Measurements from ENCODE around the gene PAFAH1B2.
"Not testable (repeated sequence)": the region's sequence is repeated elsewhere in the genome, so short reads cannot be mapped to it uniquely, and the experiment has no call there.

PAFAH1B2 gene

DNA sequence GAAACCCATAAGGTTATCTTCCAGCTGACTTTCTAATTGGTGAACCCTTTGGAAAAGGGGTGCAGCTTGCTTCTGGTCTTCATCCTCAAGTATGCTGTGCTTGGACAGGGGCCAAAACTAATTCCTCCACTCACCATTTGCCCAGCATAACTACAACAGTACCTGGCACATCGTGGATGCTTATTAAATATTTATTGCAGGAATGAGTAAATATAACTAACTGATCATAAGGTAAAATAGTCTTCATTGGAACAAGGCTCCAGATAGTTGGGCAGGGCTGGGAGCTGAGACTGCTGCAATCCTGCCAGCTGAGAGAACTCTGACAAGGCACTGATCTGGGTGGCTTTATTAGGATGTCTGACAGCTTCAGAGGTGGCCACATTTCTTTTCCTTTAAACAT is 32.1 kb downstream of the PAFAH1B2 start:
- no peak for DNase-seq

DNA sequence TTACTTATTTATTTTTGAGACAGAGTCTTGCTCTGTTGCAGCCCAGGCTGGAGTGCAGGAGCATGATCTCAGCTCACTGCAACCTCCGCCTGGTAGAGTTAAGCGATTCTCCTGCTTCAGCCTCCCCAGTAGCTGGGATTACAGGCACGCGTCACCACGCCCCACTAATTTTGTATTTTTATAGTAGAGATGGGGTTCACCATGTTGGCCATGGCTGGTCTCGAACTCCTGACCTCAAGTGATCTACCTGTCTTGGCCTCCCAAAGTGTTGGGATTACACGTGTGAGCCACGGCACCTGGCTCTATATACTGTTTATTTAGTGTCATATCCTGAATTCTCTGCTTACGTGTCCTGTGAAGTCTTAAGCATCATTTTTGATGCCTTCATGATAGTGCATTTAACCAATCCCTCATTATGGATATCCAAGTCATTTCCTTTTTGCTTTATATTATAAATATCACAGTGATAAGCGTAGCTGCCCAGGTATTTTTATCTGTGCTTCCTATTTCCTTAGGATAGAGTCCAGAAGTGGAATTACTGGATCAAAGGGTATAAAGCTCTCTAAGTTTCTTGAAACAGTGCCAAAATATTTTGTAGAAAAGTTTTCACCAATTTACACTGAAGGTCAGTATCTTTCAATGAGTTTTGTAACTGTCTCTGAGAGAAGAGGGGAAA is 33.6 kb downstream of the PAFAH1B2 start:
- no peak for DNase-seq

DNA sequence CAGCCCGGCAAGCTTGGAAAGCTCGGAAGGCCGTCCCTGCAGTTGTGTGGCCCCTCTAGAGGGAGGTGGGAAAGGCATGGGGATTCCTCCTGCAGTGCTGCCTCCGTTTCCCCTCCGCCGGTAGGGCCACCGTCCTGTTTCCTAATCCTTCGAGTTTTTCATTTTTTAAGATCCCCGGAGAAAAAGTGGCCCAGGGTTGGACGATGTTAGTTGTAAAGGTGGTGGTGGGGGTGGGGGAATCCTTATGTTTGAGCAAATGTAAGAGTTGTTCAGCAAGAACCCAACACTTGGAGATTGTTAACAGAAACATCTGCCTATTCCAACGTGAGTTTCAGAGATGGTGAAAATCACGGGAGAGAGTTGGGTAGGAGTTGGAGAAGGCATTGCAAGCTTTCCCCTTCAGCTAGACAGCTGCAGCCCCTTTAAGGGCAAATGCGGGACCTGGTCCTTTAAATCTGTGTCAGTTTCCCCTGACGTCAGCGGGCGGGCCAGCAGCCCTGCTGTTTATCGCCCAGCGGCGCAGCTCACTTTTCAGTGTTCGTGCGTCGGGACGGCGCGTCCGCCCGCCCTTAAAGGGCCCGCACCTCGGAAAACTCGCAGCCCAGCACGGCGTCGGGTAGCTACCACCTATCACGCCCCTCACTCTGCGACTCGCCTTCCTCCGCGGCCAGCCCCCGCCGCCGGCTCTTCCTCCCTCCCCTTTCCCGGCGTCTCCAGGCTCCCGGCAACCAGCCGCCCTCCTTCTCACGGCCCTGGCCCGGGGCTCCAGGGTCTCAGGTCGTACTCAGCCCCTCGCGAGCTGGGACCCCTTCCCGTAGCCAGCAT is 34.3 kb downstream of the PAFAH1B2 start, which contains the start of gene SIDT2:
Gene SIDT2, plus strand, starts transcription at position 534 of the 825 bp plus-strand sequence. CDS start 521 bp downstream, outside the sequence.
- peak; percentile 88 for DNase-seq

DNA sequence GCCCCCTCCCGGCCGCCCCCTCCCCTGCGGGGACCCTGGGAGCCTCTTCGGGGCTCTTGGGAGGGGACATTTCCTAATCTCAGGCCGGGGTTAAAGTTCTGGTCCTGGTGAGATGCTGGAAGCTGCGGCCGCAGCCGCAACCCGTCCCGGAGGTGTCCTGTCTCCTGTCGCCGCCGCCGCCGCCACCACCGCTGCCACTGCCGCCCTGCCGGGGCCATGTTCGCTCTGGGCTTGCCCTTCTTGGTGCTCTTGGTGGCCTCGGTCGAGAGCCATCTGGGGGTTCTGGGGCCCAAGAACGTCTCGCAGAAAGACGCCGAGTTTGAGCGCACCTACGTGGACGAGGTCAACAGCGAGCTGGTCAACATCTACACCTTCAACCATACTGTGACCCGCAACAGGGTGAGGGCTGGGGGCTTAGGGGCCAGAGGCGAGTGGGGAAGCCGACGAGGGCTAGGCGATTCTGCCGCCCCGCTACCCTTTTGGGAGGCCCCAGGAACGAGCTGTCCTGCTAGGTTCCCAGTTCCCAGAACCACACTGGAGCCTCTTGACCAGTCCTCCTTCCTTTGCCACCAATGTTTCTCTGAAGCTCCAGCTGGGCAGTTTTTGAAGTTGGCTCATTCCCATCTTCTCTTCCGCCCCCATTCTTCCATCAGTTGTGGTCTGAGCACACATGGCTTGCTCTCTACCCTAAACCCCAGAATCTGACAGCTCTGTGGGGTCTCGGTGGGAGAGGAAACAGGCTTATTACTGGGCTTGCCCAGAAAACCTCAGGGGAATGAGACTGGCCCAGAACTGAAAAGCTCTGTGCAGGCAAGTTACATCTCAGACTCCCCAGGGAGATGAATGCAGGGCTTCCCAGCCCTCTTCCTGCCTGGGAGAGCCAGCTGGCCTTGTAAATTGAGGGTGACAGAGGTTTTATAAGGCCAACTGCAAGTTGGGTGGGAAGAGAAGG is 35.2 kb downstream of the PAFAH1B2 start:
- DNase-seq, result no peak

DNA sequence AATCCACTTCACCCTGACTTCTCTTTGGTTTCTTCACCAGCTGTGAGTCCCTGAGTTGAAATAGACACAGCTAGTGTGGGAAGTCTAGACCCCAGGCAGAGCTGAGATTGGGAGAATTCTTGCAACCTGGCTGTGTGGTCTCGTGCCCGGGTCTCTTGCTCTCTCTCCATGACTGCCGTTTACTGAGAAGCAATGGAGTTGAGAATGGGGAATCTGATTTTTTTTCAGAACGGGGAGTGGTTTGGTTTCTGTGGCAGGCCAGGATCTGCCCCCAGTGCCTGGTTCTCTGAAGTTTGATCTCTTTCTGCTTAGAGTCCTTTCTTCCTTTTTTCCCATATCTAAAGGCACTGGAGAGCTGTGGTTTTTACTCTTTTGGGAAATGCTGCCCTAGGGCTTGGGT is 35.9 kb downstream of the PAFAH1B2 start:
- no peak for DNase-seq

DNA sequence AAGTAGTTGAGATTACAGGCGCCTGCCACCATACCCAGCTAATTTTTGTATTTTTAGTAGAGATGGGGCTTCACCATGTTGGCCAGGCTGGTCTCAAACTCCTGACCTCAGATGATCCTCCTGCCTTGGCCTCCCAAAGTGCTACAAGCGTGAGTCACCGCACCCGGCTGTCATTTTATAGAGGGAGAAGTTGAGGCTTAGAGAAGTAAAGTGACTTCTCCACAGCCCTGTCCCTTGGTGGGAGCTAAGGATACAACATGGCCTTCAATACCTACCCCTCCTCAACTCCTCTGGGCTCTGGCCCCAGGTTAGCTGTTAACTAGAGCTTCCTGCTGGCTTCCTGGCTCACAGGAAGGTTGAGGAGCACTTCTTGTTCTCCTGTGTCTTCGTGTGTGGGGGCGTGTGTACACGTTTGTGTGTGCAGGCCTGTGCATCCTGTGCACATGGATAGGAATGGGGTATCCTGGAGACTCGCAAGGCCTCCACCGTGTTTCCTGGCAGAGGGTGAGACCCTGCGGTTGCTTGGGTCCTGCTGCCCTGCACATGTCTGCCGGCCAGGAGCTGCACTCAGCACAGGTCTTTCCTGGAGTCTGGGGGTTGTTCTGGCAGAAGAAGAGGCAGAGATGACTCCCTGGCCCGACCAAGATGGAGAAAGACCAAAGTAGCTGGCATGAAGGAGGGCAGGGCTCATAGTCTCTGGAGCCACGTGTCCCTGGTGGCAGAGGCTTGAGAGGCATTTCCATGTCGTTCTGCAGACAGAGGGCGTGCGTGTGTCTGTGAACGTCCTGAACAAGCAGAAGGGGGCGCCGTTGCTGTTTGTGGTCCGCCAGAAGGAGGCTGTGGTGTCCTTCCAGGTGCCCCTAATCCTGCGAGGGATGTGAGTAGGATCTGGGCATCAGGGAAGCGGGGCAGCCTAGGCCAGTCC is 36.8 kb downstream of the PAFAH1B2 start:
- peak; percentile 24 for DNase-seq

DNA sequence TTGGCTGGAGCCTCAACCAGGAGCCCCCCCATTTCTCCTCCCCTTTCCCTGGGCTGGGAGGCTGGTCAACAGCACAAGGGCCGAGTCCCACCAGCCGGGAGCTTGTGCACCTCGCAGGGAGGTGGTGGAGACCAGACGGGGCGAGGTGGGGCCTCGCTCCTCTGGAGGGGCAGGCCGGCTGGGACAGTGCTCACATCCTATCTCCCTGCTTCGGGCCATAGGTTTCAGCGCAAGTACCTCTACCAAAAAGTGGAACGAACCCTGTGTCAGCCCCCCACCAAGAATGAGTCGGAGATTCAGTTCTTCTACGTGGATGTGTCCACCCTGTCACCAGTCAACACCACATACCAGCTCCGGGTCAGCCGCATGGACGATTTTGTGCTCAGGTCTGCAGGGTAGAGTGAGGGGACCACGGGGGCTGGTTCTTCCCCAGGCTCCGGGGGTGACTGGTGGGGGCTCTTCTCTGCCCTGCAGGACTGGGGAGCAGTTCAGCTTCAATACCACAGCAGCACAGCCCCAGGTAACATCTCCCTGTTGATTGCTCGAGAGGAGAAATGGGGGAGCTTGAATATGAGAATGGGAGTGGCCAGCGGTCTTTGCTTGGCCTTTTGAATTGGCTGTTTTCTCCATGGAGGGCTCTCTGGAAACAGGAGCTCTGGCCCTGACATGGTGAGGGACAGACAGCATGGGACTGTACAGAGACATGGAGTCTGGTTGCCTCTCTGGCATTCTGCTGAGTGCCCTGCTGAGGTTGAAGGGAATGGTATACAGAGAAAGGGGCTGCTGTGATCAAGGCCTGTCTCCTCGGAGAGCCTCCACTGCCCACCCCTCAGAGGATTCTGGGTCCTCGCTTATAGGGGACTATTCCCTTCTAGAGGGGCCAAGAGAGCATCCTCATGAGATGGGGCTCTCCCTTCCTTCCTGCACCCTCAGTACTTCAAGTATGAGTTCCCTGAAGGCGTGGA is 37.8 kb downstream of the PAFAH1B2 start:
- DNase-seq, result no peak

DNA sequence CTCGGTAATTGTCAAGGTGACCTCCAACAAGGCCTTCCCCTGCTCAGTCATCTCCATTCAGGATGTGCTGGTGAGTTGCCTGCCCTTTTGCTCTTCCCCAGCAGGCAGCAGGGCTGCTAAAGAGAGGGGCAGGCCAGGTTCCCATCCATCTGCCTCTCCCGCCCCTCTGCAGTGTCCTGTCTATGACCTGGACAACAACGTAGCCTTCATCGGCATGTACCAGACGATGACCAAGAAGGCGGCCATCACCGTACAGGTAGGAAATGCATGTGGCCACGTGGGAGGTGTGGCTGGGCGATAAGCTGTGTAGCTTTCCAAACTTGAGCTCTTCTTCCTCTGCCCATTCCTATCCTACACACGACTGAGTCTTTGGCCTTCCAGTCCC is 38.5 kb downstream of the PAFAH1B2 start:
- no peak for DNase-seq

DNA sequence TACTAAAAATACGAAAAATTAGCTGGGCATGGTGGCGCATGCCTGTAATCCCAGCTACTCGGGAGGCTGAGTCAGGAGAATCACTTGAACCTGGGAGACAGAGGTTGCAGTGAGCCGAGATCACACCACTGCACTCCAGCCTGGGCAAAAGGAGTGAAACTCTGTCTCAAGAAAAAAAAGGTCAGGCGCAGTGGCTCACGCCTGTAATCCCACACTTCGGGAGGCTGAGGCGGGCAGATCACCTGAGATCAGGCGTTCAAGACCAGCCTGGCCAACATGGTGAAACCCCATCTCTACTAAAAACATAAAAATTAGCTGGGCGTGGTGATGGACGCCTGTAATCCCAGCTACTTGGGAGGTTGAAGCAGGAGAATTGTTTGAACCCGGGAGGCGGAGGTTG is 39.1 kb downstream of the PAFAH1B2 start:
- DNase-seq, result not testable (repeated sequence)

DNA sequence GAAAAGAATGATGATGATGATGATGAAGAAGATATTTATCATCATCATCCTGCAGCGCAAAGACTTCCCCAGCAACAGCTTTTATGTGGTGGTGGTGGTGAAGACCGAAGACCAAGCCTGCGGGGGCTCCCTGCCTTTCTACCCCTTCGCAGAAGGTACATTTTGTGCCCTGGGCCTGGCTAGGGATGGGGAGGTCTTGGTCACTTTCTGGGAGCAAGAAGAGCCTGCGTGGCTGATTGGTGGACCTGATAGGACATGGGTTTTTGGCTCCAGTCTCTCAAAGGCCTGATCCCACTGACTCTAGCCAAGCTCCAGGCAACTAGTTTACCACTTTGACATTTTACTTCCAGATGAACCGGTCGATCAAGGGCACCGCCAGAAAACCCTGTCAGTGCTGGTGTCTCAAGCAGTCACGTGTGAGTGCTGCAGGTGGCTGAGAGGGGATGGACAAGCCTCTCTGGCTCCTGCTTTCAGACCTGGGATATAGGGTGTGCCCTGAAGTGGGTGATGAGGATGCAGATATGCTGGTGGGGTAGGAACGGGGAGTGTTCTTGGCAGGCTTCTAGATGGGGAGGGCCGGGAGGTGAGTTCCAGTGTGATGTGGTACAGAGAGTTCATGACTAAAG is 39.8 kb downstream of the PAFAH1B2 start:
- DNase-seq, result no peak

DNA sequence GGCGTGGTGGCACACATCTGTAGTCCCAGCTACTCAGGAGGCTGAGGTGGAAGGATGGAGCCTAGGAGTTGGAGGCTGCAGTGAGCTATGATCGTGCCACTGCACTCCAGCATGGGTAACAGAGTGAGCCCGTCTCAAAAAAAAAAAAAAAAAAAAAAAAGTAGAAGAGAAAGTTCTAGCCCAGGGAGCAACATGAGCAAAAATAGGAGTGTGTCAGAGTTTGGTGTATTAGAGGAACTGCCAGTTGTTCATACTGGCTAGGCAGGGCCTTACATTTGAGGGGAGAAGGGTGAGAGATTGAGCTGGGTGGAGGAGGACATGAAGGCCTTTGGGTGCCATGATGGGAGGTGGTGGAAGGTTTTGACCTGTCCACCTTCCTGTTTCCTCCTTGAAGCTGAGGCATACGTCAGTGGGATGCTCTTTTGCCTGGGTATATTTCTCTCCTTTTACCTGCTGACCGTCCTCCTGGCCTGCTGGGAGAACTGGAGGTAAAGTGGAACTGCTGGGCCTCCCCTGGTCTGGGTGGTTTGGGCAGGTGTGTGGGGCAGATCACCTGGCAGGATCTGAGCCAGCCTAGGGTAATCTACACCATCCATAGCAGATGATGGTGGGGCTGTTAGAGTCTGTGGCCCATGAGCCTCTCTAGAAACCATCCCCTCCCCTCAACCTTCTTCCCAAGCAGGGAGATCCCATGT is 41.8 kb downstream of the PAFAH1B2 start:
- no peak for DNase-seq

DNA sequence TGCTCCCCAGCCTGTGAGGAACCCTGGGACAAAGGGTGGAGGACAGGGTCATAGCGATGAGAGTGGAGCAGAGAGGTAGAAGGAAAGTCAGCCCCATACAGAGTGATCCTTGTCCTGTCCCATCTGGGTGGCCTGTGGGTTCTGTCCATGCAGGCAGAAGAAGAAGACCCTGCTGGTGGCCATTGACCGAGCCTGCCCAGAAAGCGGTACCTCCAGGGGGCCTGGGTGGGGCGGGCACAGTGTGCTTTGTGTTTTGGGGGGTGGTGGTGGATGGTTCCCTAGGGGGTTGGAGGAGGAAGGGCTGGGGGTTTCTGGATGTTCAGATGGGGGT is 42.3 kb downstream of the PAFAH1B2 start:
- DNase-seq, result no peak

DNA sequence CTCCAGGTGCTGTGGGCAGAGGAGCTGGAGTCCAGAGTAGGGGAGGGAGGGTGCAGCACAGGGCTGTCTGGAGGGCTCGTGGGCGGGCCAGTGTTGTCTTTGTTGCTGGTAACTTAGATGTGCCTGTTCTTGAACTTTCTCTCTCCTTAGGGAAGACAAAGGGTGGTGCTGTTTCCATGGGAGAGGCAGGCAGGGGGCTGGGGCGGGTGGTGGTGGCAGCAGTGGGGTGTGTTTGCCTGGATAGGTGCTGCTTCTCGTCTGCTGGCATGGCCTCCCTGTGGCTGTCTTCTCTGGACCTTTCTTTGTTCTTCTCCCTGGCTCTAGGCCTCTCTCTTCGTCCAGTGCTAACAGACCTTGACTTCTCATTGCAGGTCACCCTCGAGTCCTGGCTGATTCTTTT is 42.9 kb downstream of the PAFAH1B2 start:
- no peak for DNase-seq

DNA sequence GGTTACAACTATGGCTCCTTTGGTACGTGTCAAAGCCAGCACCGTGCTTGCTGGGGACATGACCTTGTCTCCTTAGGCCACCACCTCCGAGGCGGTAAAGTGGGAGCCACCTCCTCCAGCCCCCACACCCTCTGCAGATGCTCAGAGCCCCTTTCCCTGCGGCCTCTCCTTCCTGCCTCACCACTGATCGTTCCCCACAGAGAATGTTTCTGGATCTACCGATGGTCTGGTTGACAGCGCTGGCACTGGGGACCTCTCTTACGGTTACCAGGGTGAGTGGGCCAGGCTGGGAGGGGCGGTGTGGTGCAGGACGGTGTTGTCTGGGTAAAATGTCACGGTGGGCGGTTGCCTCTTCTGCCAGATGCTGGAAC is 43.3 kb downstream of the PAFAH1B2 start:
- no peak for DNase-seq

DNA sequence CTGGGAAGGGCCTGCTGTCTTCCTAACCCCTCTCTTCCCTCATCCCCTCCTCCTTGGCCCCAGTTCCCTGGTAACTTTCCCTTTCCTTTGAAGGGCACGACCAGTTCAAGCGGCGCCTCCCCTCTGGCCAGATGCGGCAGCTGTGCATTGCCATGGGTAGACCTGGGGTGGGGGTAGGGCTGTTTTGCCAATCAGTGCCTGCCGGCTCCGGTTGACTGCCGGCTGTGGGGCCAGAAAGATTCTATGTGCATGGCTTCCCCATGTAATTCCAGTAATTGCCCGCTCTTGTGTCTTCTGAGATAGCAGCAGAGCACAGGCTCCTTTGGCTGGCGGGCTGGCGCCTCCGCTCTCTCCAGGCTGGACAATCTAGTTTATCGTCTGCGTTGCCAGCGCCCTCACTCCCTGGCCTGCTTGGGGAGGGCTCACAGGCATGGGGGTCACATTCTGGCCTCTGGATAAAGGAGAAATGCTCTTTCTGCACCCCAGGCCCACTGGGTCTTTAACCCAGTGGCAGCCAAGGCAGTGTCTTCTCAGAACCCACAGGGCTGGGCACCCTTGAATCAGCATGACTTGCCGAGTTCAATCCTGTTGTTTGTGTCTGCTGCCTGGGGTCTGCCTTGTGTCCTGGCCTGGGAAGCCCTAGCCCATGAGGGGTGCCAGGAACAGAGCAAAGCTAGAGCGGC is 43.9 kb downstream of the PAFAH1B2 start:
- DNase-seq, result no peak

DNA sequence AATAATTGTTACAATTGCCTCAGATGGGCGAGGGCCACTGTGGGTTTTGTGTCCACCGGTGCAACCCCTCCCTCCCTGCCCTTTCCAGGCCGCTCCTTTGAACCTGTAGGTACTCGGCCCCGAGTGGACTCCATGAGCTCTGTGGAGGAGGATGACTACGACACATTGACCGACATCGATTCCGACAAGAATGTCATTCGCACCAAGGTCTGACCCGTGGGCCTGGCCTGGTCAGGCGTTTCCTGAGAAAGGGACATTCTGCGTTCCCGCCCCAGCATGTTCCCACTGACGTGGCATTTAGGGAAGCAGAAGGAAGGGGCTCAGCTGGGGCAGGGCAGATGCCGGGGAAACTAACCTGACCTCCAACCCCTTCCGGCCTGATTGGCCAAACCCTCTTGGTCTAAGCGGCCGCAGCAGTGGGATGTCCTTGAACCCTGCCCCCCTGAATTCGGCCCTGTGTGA is 44.6 kb downstream of the PAFAH1B2 start:
- DNase-seq, result no peak

DNA sequence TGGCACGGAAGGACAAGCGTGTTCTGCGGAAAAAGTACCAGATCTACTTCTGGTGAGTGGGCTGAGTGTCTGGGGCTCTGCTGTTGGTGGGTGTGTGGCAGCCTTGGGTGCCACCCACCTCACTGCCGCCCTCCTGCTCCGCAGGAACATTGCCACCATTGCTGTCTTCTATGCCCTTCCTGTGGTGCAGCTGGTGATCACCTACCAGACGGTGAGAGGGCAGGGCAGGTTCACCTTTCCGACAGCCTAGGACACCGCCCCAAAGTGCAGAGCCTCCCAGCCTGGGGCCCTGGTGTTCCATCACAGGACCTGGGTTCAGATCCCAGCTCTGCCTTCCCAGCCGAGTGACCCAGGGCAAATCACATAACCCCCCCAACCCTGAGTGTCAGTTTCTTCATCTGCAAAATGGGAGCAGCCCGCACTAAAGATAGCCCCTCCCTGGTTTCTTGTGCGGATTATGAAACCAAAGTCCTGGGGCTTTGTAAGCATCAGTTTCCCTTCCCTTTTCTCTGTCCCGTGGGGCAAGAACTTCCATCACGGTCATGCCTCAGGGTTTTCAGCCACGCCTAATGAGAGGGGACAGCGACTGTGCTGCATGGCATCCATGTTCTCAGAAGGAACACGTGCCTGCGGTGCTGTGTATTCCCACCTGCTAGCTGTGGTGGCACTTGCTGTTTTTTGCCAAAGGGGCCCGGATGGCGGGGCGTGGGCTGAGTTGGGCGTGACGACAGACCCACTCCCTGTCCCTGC is 45.3 kb downstream of the PAFAH1B2 start:
- DNase-seq, result no peak

DNA sequence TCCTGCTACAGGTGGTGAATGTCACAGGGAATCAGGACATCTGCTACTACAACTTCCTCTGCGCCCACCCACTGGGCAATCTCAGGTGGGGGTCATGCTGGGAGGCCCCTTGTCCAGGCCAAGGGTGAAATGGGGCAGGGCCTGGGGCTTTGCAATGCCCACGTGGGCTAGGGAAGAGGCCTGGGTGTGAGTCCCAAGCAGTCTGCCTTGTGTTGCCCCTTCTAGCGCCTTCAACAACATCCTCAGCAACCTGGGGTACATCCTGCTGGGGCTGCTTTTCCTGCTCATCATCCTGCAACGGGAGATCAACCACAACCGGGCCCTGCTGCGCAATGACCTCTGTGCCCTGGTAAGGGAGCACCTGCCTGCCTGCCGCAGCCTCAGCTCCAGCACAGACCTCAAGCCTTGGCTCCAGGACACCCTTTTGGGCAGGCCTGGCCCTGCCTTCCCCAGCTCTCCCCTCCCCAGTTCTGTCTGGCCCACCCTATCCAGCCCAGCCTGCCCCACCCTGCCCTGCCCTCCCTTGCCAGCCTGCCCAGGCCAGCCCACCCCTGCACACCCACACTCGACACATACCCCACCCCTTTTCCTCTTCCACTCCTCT is 46.0 kb downstream of the PAFAH1B2 start:
- DNase-seq, result no peak

All from NCI-H226 (cell line).